NB4 (cell line): ENCODE data around the gene USP21.

Experiments used
- MAX ChIP-seq: IDR thresholded peaks from 2 replicates; pipeline ENCODE4 v1.6.1; 2011; ENCODE audit warnings: low read depth, low read length
- MYC ChIP-seq: IDR thresholded peaks from 2 replicates; pipeline ENCODE4 v1.6.1; 2011; ENCODE audit warnings: low read depth, low read length
- POLR2A ChIP-seq: IDR thresholded peaks from 2 replicates; pipeline ENCODE4 v1.6.1; 2011; ENCODE audit warnings: mild to moderate bottlenecking; ENCODE audit not compliant: insufficient read length; ENCODE audit errors: extremely low read depth
- TF ChIP-seq, protein P1 (sequence below): IDR thresholded peaks from one replicate; pipeline ENCODE4 v1.5.1; 2012; ENCODE audit warnings: low read depth, low read length

GRCh38 chr1:161191971-161192370, 32.7 kb downstream of the USP21 start:
- TF ChIP-seq, protein P1, sequence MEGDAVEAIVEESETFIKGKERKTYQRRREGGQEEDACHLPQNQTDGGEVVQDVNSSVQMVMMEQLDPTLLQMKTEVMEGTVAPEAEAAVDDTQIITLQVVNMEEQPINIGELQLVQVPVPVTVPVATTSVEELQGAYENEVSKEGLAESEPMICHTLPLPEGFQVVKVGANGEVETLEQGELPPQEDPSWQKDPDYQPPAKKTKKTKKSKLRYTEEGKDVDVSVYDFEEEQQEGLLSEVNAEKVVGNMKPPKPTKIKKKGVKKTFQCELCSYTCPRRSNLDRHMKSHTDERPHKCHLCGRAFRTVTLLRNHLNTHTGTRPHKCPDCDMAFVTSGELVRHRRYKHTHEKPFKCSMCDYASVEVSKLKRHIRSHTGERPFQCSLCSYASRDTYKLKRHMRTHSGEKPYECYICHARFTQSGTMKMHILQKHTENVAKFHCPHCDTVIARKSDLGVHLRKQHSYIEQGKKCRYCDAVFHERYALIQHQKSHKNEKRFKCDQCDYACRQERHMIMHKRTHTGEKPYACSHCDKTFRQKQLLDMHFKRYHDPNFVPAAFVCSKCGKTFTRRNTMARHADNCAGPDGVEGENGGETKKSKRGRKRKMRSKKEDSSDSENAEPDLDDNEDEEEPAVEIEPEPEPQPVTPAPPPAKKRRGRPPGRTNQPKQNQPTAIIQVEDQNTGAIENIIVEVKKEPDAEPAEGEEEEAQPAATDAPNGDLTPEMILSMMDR: no peak
- no peak for TF ChIP-seq POLR2A
- TF ChIP-seq MAX: no peak
- TF ChIP-seq MYC: no peak
